Measurements from ENCODE around the gene COL19A1. TPM values are rescaled to one million over a fixed set of nuclear protein-coding genes. Genes with fewer than 3 reads are reported as not detected.
"Not testable (repeated sequence)": the region's sequence is repeated elsewhere in the genome, so short reads cannot be mapped to it uniquely, and the experiment has no call there.

Gene COL19A1
- total and polyA plus RNA-seq, 12 donors, result 0.26 to 2.8 (median 1.7) TPM

GRCh38 chr6:69884231-69884630 lies 17.9 kb downstream of the COL19A1 start:
- no peak overlapping the region for H3K27ac ChIP-seq
- no peaks in the 10 kb centered on the region for H3K4me1 ChIP-seq
- 80 to 87% methylated on average over 2 of the region's 2 CpGs for WGBS, 2 donors
- no peaks in the 10 kb centered on the region for H3K36me3 ChIP-seq
- peaks cover 0 to under 1% (median 0%) of the 10 kb centered on the region in 11 donors for H3K9me3 ChIP-seq
- ATAC-seq (no peak), DNase-seq (no peak)
- intact Hi-C loops (cut with DNase I), result no loop called here
- H3K4me3 ChIP-seq, result no peak overlapping the region
- no peaks in the 10 kb centered on the region for H3K27me3 ChIP-seq
- no peak for TF ChIP-seq CTCF (IDR thresholded peaks at IDR 0.05)

- no peak for DNase-seq
- no peak for TF ChIP-seq CTCF (IDR thresholded peaks at IDR 0.05)
- intact Hi-C loops (cut with DNase I), result no loop called here
These were observed 20.7 kb downstream of the COL19A1 start for GRCh38 chr6:69887026-69887425.

GRCh38 chr6:69887714-69888345 lies 21.5 kb downstream of the COL19A1 start:
- no peaks in the 10 kb centered on the region for H3K36me3 ChIP-seq
- intact Hi-C loops (cut with DNase I), result no loop called here
- DNase-seq, result no peak
- no peak overlapping the region for H3K4me3 ChIP-seq
- no peaks in the 10 kb centered on the region for H3K4me1 ChIP-seq
- peaks cover 0 to 3% (median 0%) of the 10 kb centered on the region in 11 donors for H3K9me3 ChIP-seq
- no peaks in the 10 kb centered on the region for H3K27me3 ChIP-seq
- no peak for ATAC-seq
- 78 to 89% methylated on average over 5 of the region's 5 CpGs for WGBS, 2 donors
- no peak overlapping the region for H3K27ac ChIP-seq
- no peak for TF ChIP-seq CTCF (IDR thresholded peaks at IDR 0.05)

More at GRCh38 chr6:69887026-69887425, 20.7 kb downstream of the COL19A1 start:
- no peak overlapping the region for H3K4me3 ChIP-seq
- H3K36me3 ChIP-seq, result no peaks in the 10 kb centered on the region
- H3K4me1 ChIP-seq, result no peaks in the 10 kb centered on the region
- H3K27ac ChIP-seq, result no peak overlapping the region
- 74 to 76% methylated on average over 1 of the region's 1 CpG for WGBS, 2 donors
- peaks cover 0 to 3% (median 0%) of the 10 kb centered on the region in 11 donors for H3K9me3 ChIP-seq
- ATAC-seq, result no peak
- no peaks in the 10 kb centered on the region for H3K27me3 ChIP-seq

GRCh38 chr6:69888482-69889233 lies 22.3 kb downstream of the COL19A1 start:
- H3K4me1 ChIP-seq, result no peaks in the 10 kb centered on the region
- 79 to 85% methylated on average over 6 of the region's 6 CpGs for WGBS, 2 donors
- intact Hi-C loops (cut with DNase I), result no loop called here

GRCh38 chr6:69889234-69889974 lies 23.0 kb downstream of the COL19A1 start:
- H3K4me3 ChIP-seq; H3K36me3 ChIP-seq; H3K27me3 ChIP-seq; H3K9me3 ChIP-seq; DNase-seq; H3K27ac ChIP-seq; H3K4me1 ChIP-seq; intact Hi-C loops (cut with DNase I); ATAC-seq: not testable (repeated sequence)
- WGBS, 2 donors, result 82 to 85% methylated on average over 9 of the region's 9 CpGs

More at GRCh38 chr6:69888482-69889233, 22.3 kb downstream of the COL19A1 start:
- Histone ChIP-seq H3K36me3 (no peaks in the 10 kb centered on the region), H3K4me3 (no peak overlapping the region), H3K27me3 (no peaks in the 10 kb centered on the region), H3K9me3 (peaks cover 0 to 3% (median 0%) of the 10 kb centered on the region in 11 donors), H3K27ac (no peak overlapping the region)
- no peak for TF ChIP-seq CTCF (IDR thresholded peaks at IDR 0.05)
- DNase-seq (no peak), ATAC-seq (no peak)

- H3K9me3 ChIP-seq, result peaks cover 0 to 13% (median 0%) of the 10 kb centered on the region in 11 donors
- intact Hi-C loops (cut with DNase I); H3K27ac ChIP-seq; H3K4me3 ChIP-seq; H3K27me3 ChIP-seq; DNase-seq; ATAC-seq; H3K4me1 ChIP-seq; H3K36me3 ChIP-seq: not testable (repeated sequence)
- 68 to 83% methylated on average over 1 of the region's 1 CpG for WGBS, 2 donors
These were observed 26.2 kb downstream of the COL19A1 start for GRCh38 chr6:69892561-69892960.

GRCh38 chr6:69893266-69893665 lies 26.9 kb downstream of the COL19A1 start:
- intact Hi-C loops (cut with DNase I); H3K4me1 ChIP-seq; H3K4me3 ChIP-seq; DNase-seq; ATAC-seq; H3K36me3 ChIP-seq; H3K27ac ChIP-seq; H3K27me3 ChIP-seq: not testable (repeated sequence)
- peaks cover 0 to 13% (median 0%) of the 10 kb centered on the region in 11 donors for H3K9me3 ChIP-seq
